ENCODE data around the gene RALB.

Gene RALB

GRCh38 chr2:120265006-120265405, 12.4 kb downstream of the RALB start:
- no peak for DNase-seq

- DNase-seq: no peak
Observed at GRCh38 chr2:120267348-120267747, 14.7 kb downstream of the RALB start.

- no peak for DNase-seq
Observed at GRCh38 chr2:120269076-120269744, 16.6 kb downstream of the RALB start.

- DNase-seq: no peak
Observed at GRCh38 chr2:120269816-120270215, 17.2 kb downstream of the RALB start.

- DNase-seq: no peak
Observed at GRCh38 chr2:120271711-120272379, 19.2 kb downstream of the RALB start.

GRCh38 chr2:120272763-120273481, 20.3 kb downstream of the RALB start:
- no peak for DNase-seq

GRCh38 chr2:120275617-120276400, 23.2 kb downstream of the RALB start:
- DNase-seq: no peak

GRCh38 chr2:120277505-120278205, 25.0 kb downstream of the RALB start:
- DNase-seq: no peak

- DNase-seq: no peak
Observed at GRCh38 chr2:120278901-120279300, 26.2 kb downstream of the RALB start.

GRCh38 chr2:120279708-120280107, 27.1 kb downstream of the RALB start:
- DNase-seq: no peak

GRCh38 chr2:120283649-120284048, 31.0 kb downstream of the RALB start:
- no peak for DNase-seq

- DNase-seq: no peak
Observed at GRCh38 chr2:120285056-120285455, 32.4 kb downstream of the RALB start.

- DNase-seq: no peak
Observed at GRCh38 chr2:120287183-120288015, 34.7 kb downstream of the RALB start.

- DNase-seq: no peak
Observed at GRCh38 chr2:120288016-120288373, 35.3 kb downstream of the RALB start.

- DNase-seq: no peak
Observed at GRCh38 chr2:120289221-120289906, 36.7 kb downstream of the RALB start.

- DNase-seq: no peak
Observed at GRCh38 chr2:120290737-120291136, 38.1 kb downstream of the RALB start.

- no peak for DNase-seq
Observed at GRCh38 chr2:120291401-120292311, 39.0 kb downstream of the RALB start.

GRCh38 chr2:120293096-120294007, 40.7 kb downstream of the RALB start:
- no peak for DNase-seq

- no peak for DNase-seq
Observed at GRCh38 chr2:120294008-120294340, 41.3 kb downstream of the RALB start.

Data from effector CD4-positive, alpha-beta T cell (primary cell).